22Rv1 (cell line): ENCODE results near the gene BEAN1.

ENCODE experiments used
- H3K27ac ChIP-seq: fragments of 450-650 bp; 2 replicates; pipeline ENCODE4 v1.5.1; 2017
- CTCF ChIP-seq: fragments of 450-650 bp; IDR thresholded peaks from 2 replicates; pipeline ENCODE4 v1.5.1; 2017; ENCODE audit warnings: mild to moderate bottlenecking
- ZFX ChIP-seq: fragments of 450-650 bp; IDR thresholded peaks from 2 replicates; pipeline ENCODE4 v1.6.1; 2017; ENCODE audit warnings: antibody characterized with exemption, borderline replicate concordance

Gene BEAN1

GRCh38 chr16:66468321-66468965 is 41.3 kb downstream of the BEAN1 start:
- H3K27ac ChIP-seq: no peak overlapping the region
- no peak for TF ChIP-seq ZFX

- TF ChIP-seq CTCF (no peak), ZFX (no peak)
- H3K27ac ChIP-seq: no peak overlapping the region
These were observed 42.3 kb downstream of the BEAN1 start for GRCh38 chr16:66469291-66469946.

- no peak overlapping the region for H3K27ac ChIP-seq
- TF ChIP-seq CTCF: no peak
- TF ChIP-seq ZFX: no peak
These were observed 43.0 kb downstream of the BEAN1 start for GRCh38 chr16:66469947-66470546.

- TF ChIP-seq ZFX (no peak), CTCF (no peak)
- no peak overlapping the region for H3K27ac ChIP-seq
These were observed 43.5 kb downstream of the BEAN1 start for GRCh38 chr16:66470556-66470955.

GRCh38 chr16:66471264-66471663 is 44.2 kb downstream of the BEAN1 start:
- no peak overlapping the region for H3K27ac ChIP-seq
- TF ChIP-seq CTCF (no peak), ZFX (no peak)

GRCh38 chr16:66471716-66472393 is 44.8 kb downstream of the BEAN1 start:
- no peak overlapping the region for H3K27ac ChIP-seq
- no peak for TF ChIP-seq CTCF
- TF ChIP-seq ZFX: no peak

- TF ChIP-seq ZFX: no peak
- no peak for TF ChIP-seq CTCF
- no peak overlapping the region for H3K27ac ChIP-seq
These were observed 46.0 kb downstream of the BEAN1 start for GRCh38 chr16:66473051-66473571.
